CD14-positive monocyte (primary cell): ENCODE results near the gene CADM2. TPM values are rescaled to one million over a fixed set of nuclear protein-coding genes. Genes with fewer than 3 reads are reported as not detected.

Experiments
- DNase-seq, 3 donors: peaks; one replicate each; pipeline ENCODE4 v3.0.0-alpha.2; 2011 to 2022
- H2AFZ ChIP-seq: 2 replicates; pipeline ENCODE4 v1.6.0; 2012; ENCODE audit warnings: mild to moderate bottlenecking, low read depth, low read length, inconsistent platforms; ENCODE audit not compliant: insufficient read depth, poor library complexity, severe bottlenecking
- H3K27ac ChIP-seq, 2 donors: 1 replicate in 1 of 2; 2 replicates in 1 of 2; pipeline ENCODE4 v1.5.1; 2012 to 2013; ENCODE audit warnings: low read length in 2 of 2, control low read depth in 1 of 2, inconsistent platforms in 1 of 2, low read depth in 1 of 2, mild to moderate bottlenecking in 1 of 2
- H3K27me3 ChIP-seq, 2 donors: one replicate each; pipeline versions ENCODE4 v1.6.0 to v1.6.1; 2011 to 2013; ENCODE audit warnings: low read length in 2 of 2; ENCODE audit not compliant: control insufficient read depth in 2 of 2, insufficient read depth in 2 of 2
- H3K36me3 ChIP-seq, 2 donors: replicated peaks in 1 of 2; 1 replicate in 1 of 2; 2 replicates in 1 of 2; pipeline versions ENCODE4 v1.5.1 to v1.6.1; 2012 to 2013; ENCODE audit warnings: low read length in 2 of 2, control low read depth in 1 of 2, inconsistent platforms in 1 of 2, mild to moderate bottlenecking in 1 of 2; ENCODE audit not compliant: insufficient read depth in 2 of 2, control insufficient read depth in 1 of 2
- H3K4me1 ChIP-seq, 2 donors: 1 replicate in 1 of 2; 2 replicates in 1 of 2; pipeline versions ENCODE4 v1.5.1 to v1.6.1; 2012 to 2013; ENCODE audit warnings: low read length in 2 of 2, control low read depth in 1 of 2, inconsistent platforms in 1 of 2, mild to moderate bottlenecking in 1 of 2, moderate library complexity in 1 of 2; ENCODE audit not compliant: insufficient read depth in 2 of 2, control insufficient read depth in 1 of 2
- H3K4me2 ChIP-seq: replicated peaks from 2 replicates; pipeline ENCODE3; 2012; ENCODE audit warnings: low read length, moderate library complexity, mild to moderate bottlenecking; ENCODE audit not compliant: poor library complexity, severe bottlenecking; ENCODE audit errors: extremely low read depth
- H3K4me3 ChIP-seq, 3 experiments: fragments of 200-600 bp in 1 of 3; sonication (generic) in 1 of 3; replicated peaks in 1 of 3; 1 replicate in 2 of 3; 2 replicates in 1 of 3; pipeline ENCODE4 v1.5.1; 2011 to 2013; ENCODE audit warnings: low read length in 3 of 3, mild to moderate bottlenecking in 3 of 3, control low read depth in 2 of 3, low read depth in 2 of 3, inconsistent platforms in 1 of 3, moderate library complexity in 1 of 3
- H3K79me2 ChIP-seq: 2 replicates; pipeline ENCODE4 v1.6.0; 2012; ENCODE audit warnings: mild to moderate bottlenecking, control low read depth, inconsistent platforms, low read length, moderate library complexity; ENCODE audit not compliant: insufficient read depth
- H3K9ac ChIP-seq: 2 replicates; pipeline ENCODE4 v1.6.0; 2017; ENCODE audit warnings: low read length, mild to moderate bottlenecking; ENCODE audit not compliant: insufficient read depth, poor library complexity, severe bottlenecking
- H3K9me3 ChIP-seq, 2 donors: replicated peaks in 1 of 2; 1 replicate in 1 of 2; 2 replicates in 1 of 2; pipeline versions ENCODE4 v1.5.1 to v1.6.1; 2012 to 2013; ENCODE audit warnings: low read length in 2 of 2, control low read depth in 1 of 2; ENCODE audit not compliant: control insufficient read depth in 1 of 2, insufficient read depth in 1 of 2
- H4K20me1 ChIP-seq: 2 replicates; pipeline ENCODE4 v1.6.0; 2012; ENCODE audit warnings: mild to moderate bottlenecking, low read length, control low read depth, moderate library complexity; ENCODE audit not compliant: insufficient read depth
- H3K27ac Mint-ChIP-seq, 7 donors: one replicate each; pipeline ENCODE4 v1.8.0; 2020; ENCODE audit warnings: mild to moderate bottlenecking in 7 of 7, mixed read lengths in 7 of 7, moderate library complexity in 6 of 7, inconsistent platforms in 2 of 7
- H3K27me3 Mint-ChIP-seq, 3 donors: one replicate each; pipeline ENCODE4 v1.8.0; 2021 to 2022; ENCODE audit warnings: low read depth in 3 of 3, mild to moderate bottlenecking in 3 of 3, mixed read lengths in 3 of 3, moderate library complexity in 3 of 3, inconsistent platforms in 1 of 3
- H3K36me3 Mint-ChIP-seq, 2 donors: one replicate each; pipeline ENCODE4 v1.8.0; 2020; ENCODE audit warnings: mixed read lengths in 2 of 2, inconsistent platforms in 1 of 2, mild to moderate bottlenecking in 1 of 2
- H3K4me1 Mint-ChIP-seq: one replicate; pipeline ENCODE4 v1.8.0; 2020; ENCODE audit warnings: mild to moderate bottlenecking, mixed read lengths
- H3K4me3 Mint-ChIP-seq, 2 donors: one replicate each; pipeline ENCODE4 v1.8.0; 2020; ENCODE audit warnings: mild to moderate bottlenecking in 2 of 2, mixed read lengths in 2 of 2, moderate library complexity in 1 of 2
- H3K9me3 Mint-ChIP-seq, 7 donors: one replicate each; pipeline ENCODE4 v1.8.0; 2020 to 2022; ENCODE audit warnings: mixed read lengths in 7 of 7, mild to moderate bottlenecking in 6 of 7, moderate library complexity in 6 of 7, inconsistent platforms in 2 of 7
- CTCF ChIP-seq: fragments of 200-600 bp; IDR thresholded peaks from one replicate; pipeline ENCODE4 v1.8.0; 2022; ENCODE audit warnings: antibody characterized with exemption, mild to moderate bottlenecking
- WGBS: methylation state at CpG from one replicate; pipeline ENCODE4 v1.1.5; 2013; ENCODE audit warnings: missing lambda C conversion rate; ENCODE audit not compliant: insufficient coverage; 5-methylcytosine and 5-hydroxymethylcytosine counted together
- intact Hi-C, 2 donors: fragments of 100-400 bp; cut with micrococcal nuclease; formaldehyde crosslinking; loops; one replicate each; pipeline versions ENCODE4 v1.15.0 to v1.15.1; 2023
- polyA plus RNA-seq, 3 donors: library from polyadenylated mRNA; depleted of rRNA in 1 of 3; unstranded in 2 of 3; stranded (reverse) in 1 of 3; fragments of 300-500 nt in 2 of 3; fragments of >200 nt in 1 of 3; fragmentation: Illumina TruSeq in 2 of 3; gene quantifications; 1 replicate in 2 of 3; 2 replicates in 1 of 3; pipeline ENCODE4 v1.2.3, GENCODE V29; 2012 to 2021

Gene CADM2
- polyA plus RNA-seq, 3 donors = not detected

DNA sequence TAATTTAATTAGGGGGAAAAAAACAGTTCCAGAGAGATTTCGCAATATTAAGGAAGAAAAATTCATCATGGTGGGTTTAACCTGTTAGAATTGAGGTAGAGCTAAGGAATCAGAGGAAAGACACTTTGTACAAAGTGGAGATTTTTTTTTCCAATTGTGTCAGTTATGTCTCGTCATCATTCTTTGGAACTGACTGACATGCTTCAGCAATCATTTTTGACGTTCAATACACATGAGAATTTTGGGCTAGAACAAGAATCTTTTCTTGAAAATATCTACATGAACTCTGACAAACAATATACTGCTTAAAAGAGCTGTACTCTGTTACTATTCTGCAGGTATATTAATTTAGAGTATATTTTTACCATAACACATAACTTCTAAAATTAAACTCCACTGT lies 878.6 kb downstream of the CADM2 start:
- no peaks in the 10 kb centered on the region for H3K27me3 Mint-ChIP-seq
- no peaks in the 10 kb centered on the region for H3K4me1 Mint-ChIP-seq
- H3K36me3 Mint-ChIP-seq = no peaks in the 10 kb centered on the region
- Histone ChIP-seq H3K79me2 (no peaks in the 10 kb centered on the region), H3K4me3 (no peak overlapping the region), H2AFZ (no peak overlapping the region), H4K20me1 (no peaks in the 10 kb centered on the region), H3K4me2 (no peak overlapping the region), H3K4me1 (no peaks in the 10 kb centered on the region), H3K27me3 (no peaks in the 10 kb centered on the region), H3K27ac (no peak overlapping the region), H3K36me3 (no peaks in the 10 kb centered on the region), H3K9me3 (no peaks in the 10 kb centered on the region), H3K9ac (no peak overlapping the region)
- WGBS = 100% methylated on average over 1 of the region's 3 CpGs
- no peak for TF ChIP-seq CTCF
- no peak for DNase-seq
- no peak overlapping the region for H3K27ac Mint-ChIP-seq
- peaks cover 0 to 2% (median 0%) of the 10 kb centered on the region in 7 donors for H3K9me3 Mint-ChIP-seq
- intact Hi-C loops = no loop called here
- H3K4me3 Mint-ChIP-seq = no peak overlapping the region

- H3K27ac Mint-ChIP-seq = no peak overlapping the region
- no peaks in the 10 kb centered on the region for H3K79me2 ChIP-seq
- WGBS = no CpG with 5 or more reads among the region's 1 CpG
- H3K4me1 Mint-ChIP-seq = no peaks in the 10 kb centered on the region
- H3K9ac ChIP-seq = no peak overlapping the region
- DNase-seq = no peak
- H3K27me3 Mint-ChIP-seq = no peaks in the 10 kb centered on the region
- H3K9me3 ChIP-seq = no peaks in the 10 kb centered on the region
- no peak overlapping the region for H3K4me2 ChIP-seq
- peaks cover 0 to 2% (median 0%) of the 10 kb centered on the region in 7 donors for H3K9me3 Mint-ChIP-seq
- no peak overlapping the region for H3K27ac ChIP-seq
- H3K36me3 ChIP-seq = no peaks in the 10 kb centered on the region
- no peak overlapping the region for H3K4me3 Mint-ChIP-seq
- TF ChIP-seq CTCF = no peak
- no peaks in the 10 kb centered on the region for H3K36me3 Mint-ChIP-seq
- H3K27me3 ChIP-seq = no peaks in the 10 kb centered on the region
- H3K4me1 ChIP-seq = no peaks in the 10 kb centered on the region
- H4K20me1 ChIP-seq = no peaks in the 10 kb centered on the region
- no peak overlapping the region for H3K4me3 ChIP-seq
- intact Hi-C loops = no loop called here
- H2AFZ ChIP-seq = no peak overlapping the region
These were observed 880.1 kb downstream of the CADM2 start for GRCh38 chr3:85838921-85839320.
